C4-2B (cell line): ENCODE data around the gene PTPRF.

Experiments used
- ZFX ChIP-seq: fragments of 450-650 bp; IDR thresholded peaks from 2 replicates; pipeline ENCODE4 v1.6.1; 2017
- TF ChIP-seq, protein P1 (sequence below): fragments of 450-650 bp; conservative IDR thresholded peaks from 2 replicates; pipeline ENCODE4 v1.5.1; 2017; ENCODE audit warnings: mild to moderate bottlenecking

DNA sequence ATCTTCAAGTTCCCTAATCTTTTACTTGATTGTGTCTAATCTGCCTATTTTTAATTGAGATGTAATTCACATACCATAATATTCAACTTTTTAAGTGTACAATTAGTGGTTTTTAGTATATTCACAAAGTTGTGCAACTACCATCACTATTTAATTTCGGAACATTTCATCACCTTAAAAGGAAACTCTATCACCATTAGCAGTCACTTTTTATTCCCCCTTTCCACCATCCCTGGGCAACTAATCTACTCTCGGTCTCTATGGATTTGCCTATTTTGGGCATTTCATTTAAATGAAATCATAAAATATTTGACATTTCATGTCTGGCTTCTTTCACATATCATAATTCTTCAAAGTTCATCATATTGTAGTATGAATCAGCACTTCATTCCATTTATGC lies 46.3 kb upstream of the PTPRF start:
- TF ChIP-seq, protein P1, sequence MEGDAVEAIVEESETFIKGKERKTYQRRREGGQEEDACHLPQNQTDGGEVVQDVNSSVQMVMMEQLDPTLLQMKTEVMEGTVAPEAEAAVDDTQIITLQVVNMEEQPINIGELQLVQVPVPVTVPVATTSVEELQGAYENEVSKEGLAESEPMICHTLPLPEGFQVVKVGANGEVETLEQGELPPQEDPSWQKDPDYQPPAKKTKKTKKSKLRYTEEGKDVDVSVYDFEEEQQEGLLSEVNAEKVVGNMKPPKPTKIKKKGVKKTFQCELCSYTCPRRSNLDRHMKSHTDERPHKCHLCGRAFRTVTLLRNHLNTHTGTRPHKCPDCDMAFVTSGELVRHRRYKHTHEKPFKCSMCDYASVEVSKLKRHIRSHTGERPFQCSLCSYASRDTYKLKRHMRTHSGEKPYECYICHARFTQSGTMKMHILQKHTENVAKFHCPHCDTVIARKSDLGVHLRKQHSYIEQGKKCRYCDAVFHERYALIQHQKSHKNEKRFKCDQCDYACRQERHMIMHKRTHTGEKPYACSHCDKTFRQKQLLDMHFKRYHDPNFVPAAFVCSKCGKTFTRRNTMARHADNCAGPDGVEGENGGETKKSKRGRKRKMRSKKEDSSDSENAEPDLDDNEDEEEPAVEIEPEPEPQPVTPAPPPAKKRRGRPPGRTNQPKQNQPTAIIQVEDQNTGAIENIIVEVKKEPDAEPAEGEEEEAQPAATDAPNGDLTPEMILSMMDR, result no peak
- no peak for TF ChIP-seq ZFX
